ENCODE results near the gene TBKBP1.

Gene TBKBP1

GRCh38 chr17:47665655-47666054, 28.3 kb upstream of the TBKBP1 start:
- TF ChIP-seq MAX (IDR thresholded peaks at IDR 0.05; ENCODE audit: low read depth, low read length) (no peak), MYC (IDR thresholded peaks at IDR 0.05; ENCODE audit: low read depth, low read length) (no peak), POLR2A (IDR thresholded peaks at IDR 0.05; ENCODE audit: extremely low read depth, insufficient read length) (no peak)
- TF ChIP-seq, protein P1, sequence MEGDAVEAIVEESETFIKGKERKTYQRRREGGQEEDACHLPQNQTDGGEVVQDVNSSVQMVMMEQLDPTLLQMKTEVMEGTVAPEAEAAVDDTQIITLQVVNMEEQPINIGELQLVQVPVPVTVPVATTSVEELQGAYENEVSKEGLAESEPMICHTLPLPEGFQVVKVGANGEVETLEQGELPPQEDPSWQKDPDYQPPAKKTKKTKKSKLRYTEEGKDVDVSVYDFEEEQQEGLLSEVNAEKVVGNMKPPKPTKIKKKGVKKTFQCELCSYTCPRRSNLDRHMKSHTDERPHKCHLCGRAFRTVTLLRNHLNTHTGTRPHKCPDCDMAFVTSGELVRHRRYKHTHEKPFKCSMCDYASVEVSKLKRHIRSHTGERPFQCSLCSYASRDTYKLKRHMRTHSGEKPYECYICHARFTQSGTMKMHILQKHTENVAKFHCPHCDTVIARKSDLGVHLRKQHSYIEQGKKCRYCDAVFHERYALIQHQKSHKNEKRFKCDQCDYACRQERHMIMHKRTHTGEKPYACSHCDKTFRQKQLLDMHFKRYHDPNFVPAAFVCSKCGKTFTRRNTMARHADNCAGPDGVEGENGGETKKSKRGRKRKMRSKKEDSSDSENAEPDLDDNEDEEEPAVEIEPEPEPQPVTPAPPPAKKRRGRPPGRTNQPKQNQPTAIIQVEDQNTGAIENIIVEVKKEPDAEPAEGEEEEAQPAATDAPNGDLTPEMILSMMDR (IDR thresholded peaks at IDR 0.05; ENCODE audit: low read depth, low read length): no peak
- DNase-seq (ENCODE audit: low read depth): peak; percentile 64
- H3K4me3 ChIP-seq (ENCODE audit: low read depth, low read length): no peak overlapping the region

DNA sequence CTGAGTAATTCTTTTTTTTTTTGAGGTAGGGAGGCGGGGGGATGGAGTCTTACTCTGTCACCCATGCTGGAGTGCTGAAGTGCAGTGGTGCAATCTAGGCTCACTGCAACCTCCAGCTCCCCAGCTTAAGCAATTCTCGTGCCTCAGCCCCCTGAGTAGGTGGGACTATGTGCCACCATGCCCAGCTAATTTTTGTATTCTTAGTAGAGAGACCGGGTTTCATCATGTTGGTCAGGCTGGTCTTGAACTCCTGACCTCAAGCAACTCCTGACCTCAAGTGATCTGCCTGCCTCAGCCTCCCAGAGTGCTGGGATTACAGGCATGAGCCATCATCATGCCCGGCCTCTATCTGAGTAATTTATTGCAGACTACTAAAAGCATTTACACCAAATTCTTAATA, 24.9 kb upstream of the TBKBP1 start:
- DNase-seq (ENCODE audit: low read depth): no peak
- H3K4me3 ChIP-seq (ENCODE audit: low read depth, low read length): no peak overlapping the region
- TF ChIP-seq, protein P1 (IDR thresholded peaks at IDR 0.05; ENCODE audit: low read depth, low read length): no peak
- TF ChIP-seq MYC (IDR thresholded peaks at IDR 0.05; ENCODE audit: low read depth, low read length) (no peak), POLR2A (IDR thresholded peaks at IDR 0.05; ENCODE audit: extremely low read depth, insufficient read length) (no peak), MAX (IDR thresholded peaks at IDR 0.05; ENCODE audit: low read depth, low read length) (no peak)

DNA sequence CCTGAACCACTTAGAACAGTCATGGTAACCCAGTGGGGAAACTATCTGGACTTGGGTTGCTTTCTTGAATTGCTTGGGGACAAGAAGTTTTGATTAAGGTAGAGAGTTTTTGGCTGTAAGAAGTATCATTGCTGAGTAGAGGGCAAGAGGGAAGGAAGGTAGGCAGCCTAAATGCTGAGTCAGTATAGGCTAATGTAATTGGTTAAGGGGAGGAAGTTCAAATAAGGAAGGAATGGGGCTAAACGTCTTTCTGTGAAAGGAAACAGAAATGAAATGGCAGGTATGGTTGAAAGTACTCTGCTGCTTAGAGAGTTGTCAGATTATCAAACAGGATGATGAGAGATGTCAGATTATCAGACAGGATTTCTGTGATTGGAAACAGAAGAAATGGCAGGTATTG, 23.9 kb upstream of the TBKBP1 start:
- TF ChIP-seq, protein P1 (IDR thresholded peaks at IDR 0.05; ENCODE audit: low read depth, low read length): no peak
- TF ChIP-seq MAX (IDR thresholded peaks at IDR 0.05; ENCODE audit: low read depth, low read length): no peak
- no peak for TF ChIP-seq MYC (IDR thresholded peaks at IDR 0.05; ENCODE audit: low read depth, low read length)
- no peak for TF ChIP-seq POLR2A (IDR thresholded peaks at IDR 0.05; ENCODE audit: extremely low read depth, insufficient read length)
- no peak for DNase-seq (ENCODE audit: low read depth)
- H3K4me3 ChIP-seq (ENCODE audit: low read depth, low read length): no peak overlapping the region

GRCh38 chr17:47674499-47674898, 19.5 kb upstream of the TBKBP1 start:
- TF ChIP-seq MAX (IDR thresholded peaks at IDR 0.05; ENCODE audit: low read depth, low read length): no peak
- no peak for TF ChIP-seq MYC (IDR thresholded peaks at IDR 0.05; ENCODE audit: low read depth, low read length)
- TF ChIP-seq, protein P1 (IDR thresholded peaks at IDR 0.05; ENCODE audit: low read depth, low read length): no peak
- no peak for TF ChIP-seq POLR2A (IDR thresholded peaks at IDR 0.05; ENCODE audit: extremely low read depth, insufficient read length)
- DNase-seq (ENCODE audit: low read depth): no peak
- H3K4me3 ChIP-seq (ENCODE audit: low read depth, low read length): no peak overlapping the region

DNA sequence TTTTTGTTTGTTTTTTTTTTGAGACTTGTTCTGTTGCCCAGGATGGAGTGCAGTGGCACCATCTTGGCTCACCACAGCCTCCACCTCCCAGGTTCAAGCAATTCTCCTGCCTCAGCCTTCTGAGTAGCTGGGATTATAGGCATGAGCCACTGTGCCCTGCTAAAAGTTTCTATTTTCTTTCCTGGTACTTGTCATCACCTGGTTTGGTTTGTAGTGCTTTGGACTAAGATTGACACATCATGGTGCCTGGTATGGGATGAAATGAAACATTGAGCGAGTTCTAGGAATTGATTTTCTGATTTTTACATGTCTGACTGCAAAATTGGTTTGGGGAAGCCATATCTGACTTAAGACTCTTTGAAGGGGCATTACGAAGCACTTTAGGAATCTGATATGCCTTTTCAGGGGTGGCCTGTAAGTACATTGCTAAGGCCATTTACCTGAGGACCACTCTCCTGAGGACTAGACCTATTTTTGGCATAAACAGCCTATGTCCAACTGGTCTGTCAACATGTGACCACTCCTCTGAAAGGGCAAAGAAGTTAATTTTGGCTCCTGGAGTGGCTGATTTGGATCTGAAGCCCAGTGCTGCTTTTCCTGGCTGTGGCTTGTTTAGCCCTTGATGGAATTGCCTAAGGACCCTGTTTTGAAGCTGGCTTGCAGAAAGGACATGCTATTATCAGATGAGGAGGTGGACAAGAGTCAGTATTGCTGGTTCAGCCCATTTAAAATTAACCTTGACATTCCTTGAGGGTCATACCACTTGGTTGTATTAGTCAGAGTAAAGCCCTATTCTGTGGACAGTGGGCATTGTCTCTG, 18.4 kb upstream of the TBKBP1 start:
- TF ChIP-seq POLR2A (IDR thresholded peaks at IDR 0.05; ENCODE audit: extremely low read depth, insufficient read length): no peak
- TF ChIP-seq, protein P1 (IDR thresholded peaks at IDR 0.05; ENCODE audit: low read depth, low read length): no peak
- no peak for TF ChIP-seq MYC (IDR thresholded peaks at IDR 0.05; ENCODE audit: low read depth, low read length)
- no peak for TF ChIP-seq MAX (IDR thresholded peaks at IDR 0.05; ENCODE audit: low read depth, low read length)
- H3K4me3 ChIP-seq (ENCODE audit: low read depth, low read length): no peak overlapping the region
- DNase-seq (ENCODE audit: low read depth): no peak

Measured in NB4 (cell line).